Measurements from ENCODE around the gene RAD51B.

Gene RAD51B

GRCh38 chr14:68208218-68208617 lies 388.6 kb downstream of the RAD51B start:
- H3K4me3 ChIP-seq (ENCODE audit: control insufficient read depth, low read depth, low read length): no peak overlapping the region
- DNase-seq (ENCODE audit: low read depth): no peak
- TF ChIP-seq, protein P1, sequence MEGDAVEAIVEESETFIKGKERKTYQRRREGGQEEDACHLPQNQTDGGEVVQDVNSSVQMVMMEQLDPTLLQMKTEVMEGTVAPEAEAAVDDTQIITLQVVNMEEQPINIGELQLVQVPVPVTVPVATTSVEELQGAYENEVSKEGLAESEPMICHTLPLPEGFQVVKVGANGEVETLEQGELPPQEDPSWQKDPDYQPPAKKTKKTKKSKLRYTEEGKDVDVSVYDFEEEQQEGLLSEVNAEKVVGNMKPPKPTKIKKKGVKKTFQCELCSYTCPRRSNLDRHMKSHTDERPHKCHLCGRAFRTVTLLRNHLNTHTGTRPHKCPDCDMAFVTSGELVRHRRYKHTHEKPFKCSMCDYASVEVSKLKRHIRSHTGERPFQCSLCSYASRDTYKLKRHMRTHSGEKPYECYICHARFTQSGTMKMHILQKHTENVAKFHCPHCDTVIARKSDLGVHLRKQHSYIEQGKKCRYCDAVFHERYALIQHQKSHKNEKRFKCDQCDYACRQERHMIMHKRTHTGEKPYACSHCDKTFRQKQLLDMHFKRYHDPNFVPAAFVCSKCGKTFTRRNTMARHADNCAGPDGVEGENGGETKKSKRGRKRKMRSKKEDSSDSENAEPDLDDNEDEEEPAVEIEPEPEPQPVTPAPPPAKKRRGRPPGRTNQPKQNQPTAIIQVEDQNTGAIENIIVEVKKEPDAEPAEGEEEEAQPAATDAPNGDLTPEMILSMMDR (conservative IDR thresholded peaks at IDR 0.05; ENCODE audit: control insufficient read depth, insufficient read depth, low read depth, low read length): no peak

DNA sequence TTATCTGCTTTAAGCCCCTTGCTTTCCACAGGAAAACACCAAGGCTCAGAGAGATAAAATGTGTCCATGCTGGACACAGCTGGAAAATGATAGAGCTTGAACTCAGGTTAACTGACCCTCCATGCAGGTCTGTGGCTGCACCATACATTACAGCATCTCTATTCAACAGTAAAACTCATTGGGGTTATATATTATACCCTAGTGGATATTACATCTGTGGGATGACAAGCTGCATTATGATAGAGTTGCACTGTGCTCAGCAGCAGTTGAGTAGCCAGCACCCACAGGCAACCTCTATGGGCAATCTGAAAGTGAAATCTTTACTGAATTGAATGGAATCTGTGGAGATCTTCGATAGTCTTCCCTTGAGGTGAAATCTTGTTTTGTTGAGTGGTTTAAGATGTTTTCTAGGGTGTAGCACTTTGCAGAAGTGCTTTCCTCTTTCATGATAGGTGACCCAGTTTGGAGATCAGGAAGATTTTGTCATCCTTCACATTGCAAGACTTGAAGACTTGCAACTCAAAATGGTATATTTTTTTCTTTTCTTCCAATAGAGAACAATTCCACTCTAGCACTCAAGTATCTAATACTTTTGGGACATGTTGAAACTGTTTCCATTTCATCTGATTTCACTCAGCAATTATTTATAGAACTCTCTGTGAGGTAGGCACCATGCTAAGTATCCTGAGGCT lies 389.2 kb downstream of the RAD51B start:
- TF ChIP-seq, protein P1 (conservative IDR thresholded peaks at IDR 0.05; ENCODE audit: control insufficient read depth, insufficient read depth, low read depth, low read length): no peak
- no peak overlapping the region for H3K4me3 ChIP-seq (ENCODE audit: control insufficient read depth, low read depth, low read length)
- DNase-seq (ENCODE audit: low read depth): no peak

GRCh38 chr14:68210729-68211299 lies 391.2 kb downstream of the RAD51B start:
- TF ChIP-seq, protein P1 (conservative IDR thresholded peaks at IDR 0.05; ENCODE audit: control insufficient read depth, insufficient read depth, low read depth, low read length): no peak
- H3K4me3 ChIP-seq (ENCODE audit: control insufficient read depth, low read depth, low read length): no peak overlapping the region
- peak; percentile 97 for DNase-seq (ENCODE audit: low read depth)

- DNase-seq (ENCODE audit: low read depth): no peak
- H3K4me3 ChIP-seq (ENCODE audit: control insufficient read depth, low read depth, low read length): no peak overlapping the region
- TF ChIP-seq, protein P1 (conservative IDR thresholded peaks at IDR 0.05; ENCODE audit: control insufficient read depth, insufficient read depth, low read depth, low read length): no peak
Observed at GRCh38 chr14:68211421-68211820, 391.8 kb downstream of the RAD51B start.

DNA sequence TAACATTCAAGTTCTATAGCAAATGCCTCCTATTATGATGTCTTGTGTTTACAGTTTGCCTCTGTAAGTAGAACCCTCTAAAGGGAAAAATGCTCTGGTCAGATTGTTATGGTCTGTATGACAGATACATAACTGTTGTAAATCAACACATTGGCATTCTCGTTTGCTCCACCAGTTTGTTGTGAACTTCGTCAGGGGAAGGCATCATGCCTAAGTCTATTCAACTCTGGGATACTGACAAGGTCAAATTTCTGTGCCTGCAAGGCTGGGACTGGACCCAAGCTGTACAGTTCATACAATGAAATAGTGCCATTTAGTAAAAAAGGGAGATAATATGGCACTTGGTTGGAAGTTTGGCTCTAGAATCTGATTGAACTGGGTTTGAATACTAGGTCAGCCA lies 392.3 kb downstream of the RAD51B start:
- no peak for DNase-seq (ENCODE audit: low read depth)
- H3K4me3 ChIP-seq (ENCODE audit: control insufficient read depth, low read depth, low read length): no peak overlapping the region
- TF ChIP-seq, protein P1 (conservative IDR thresholded peaks at IDR 0.05; ENCODE audit: control insufficient read depth, insufficient read depth, low read depth, low read length): no peak

GRCh38 chr14:68212361-68212760 lies 392.8 kb downstream of the RAD51B start:
- TF ChIP-seq, protein P1 (conservative IDR thresholded peaks at IDR 0.05; ENCODE audit: control insufficient read depth, insufficient read depth, low read depth, low read length): no peak
- DNase-seq (ENCODE audit: low read depth): no peak
- no peak overlapping the region for H3K4me3 ChIP-seq (ENCODE audit: control insufficient read depth, low read depth, low read length)

All from fibroblast of mammary gland (primary cell).